GM19240 (cell line): ENCODE results near the gene ZNF81.
A peak's percentile ranks its signal among the peaks of the same experiment; 100 is the strongest.
"Not testable (repeated sequence)": the region's sequence is repeated elsewhere in the genome, so short reads cannot be mapped to it uniquely, and the experiment has no call there.

Experiments
- DNase-seq: peaks from one replicate; pipeline ENCODE4 v3.0.0; 2011; ENCODE audit warnings: low spot score; ENCODE audit not compliant: insufficient read length

Gene ZNF81

GRCh38 chrX:47931970-47932369 lies 95.3 kb downstream of the ZNF81 start:
- DNase-seq: not testable (repeated sequence)

- no peak for DNase-seq
Measured at GRCh38 chrX:47933946-47934345, 97.2 kb downstream of the ZNF81 start.

GRCh38 chrX:47936224-47936939 lies 99.7 kb downstream of the ZNF81 start:
- peak; percentile 1 for DNase-seq

GRCh38 chrX:47936940-47937317 lies 100.2 kb downstream of the ZNF81 start:
- no peak for DNase-seq

GRCh38 chrX:47940448-47940847 lies 103.7 kb downstream of the ZNF81 start:
- no peak for DNase-seq

GRCh38 chrX:47941423-47941822 lies 104.7 kb downstream of the ZNF81 start:
- DNase-seq: no peak

- DNase-seq: not testable (repeated sequence)
Measured at GRCh38 chrX:47955295-47955694, 118.6 kb downstream of the ZNF81 start.

GRCh38 chrX:47956016-47956415 lies 119.3 kb downstream of the ZNF81 start:
- no peak for DNase-seq

- not testable (repeated sequence) for DNase-seq
Measured at GRCh38 chrX:47958206-47958605, 121.5 kb downstream of the ZNF81 start.

GRCh38 chrX:47958761-47959342 lies 122.2 kb downstream of the ZNF81 start:
- DNase-seq: no peak

GRCh38 chrX:47960406-47960805 lies 123.7 kb downstream of the ZNF81 start:
- no peak for DNase-seq

GRCh38 chrX:47961830-47962229 lies 125.1 kb downstream of the ZNF81 start:
- DNase-seq: not testable (repeated sequence)

- not testable (repeated sequence) for DNase-seq
Measured at GRCh38 chrX:47965526-47965925, 128.8 kb downstream of the ZNF81 start.
